Nephron (organoid): ENCODE results near the gene YWHAB.

Source experiments
- H3K27ac Mint-ChIP-seq, 3 experiments: 2 replicates each; pipeline ENCODE4 v1.8.0; 2020; ENCODE audit warnings: mixed read lengths in 3 of 3, mild to moderate bottlenecking in 2 of 3, moderate library complexity in 1 of 3
- H3K27me3 Mint-ChIP-seq: 2 replicates; pipeline ENCODE4 v1.8.0; 2021; ENCODE audit warnings: low read depth, mild to moderate bottlenecking, moderate library complexity, mixed read lengths
- H3K36me3 Mint-ChIP-seq: 2 replicates; pipeline ENCODE4 v1.8.0; 2020; ENCODE audit warnings: low read depth, mixed read lengths
- H3K4me1 Mint-ChIP-seq: 2 replicates; pipeline ENCODE4 v1.8.0; 2020; ENCODE audit warnings: mixed read lengths
- H3K4me3 Mint-ChIP-seq, 3 experiments: 2 replicates each; pipeline ENCODE4 v1.8.0; 2020; ENCODE audit warnings: mild to moderate bottlenecking in 3 of 3, mixed read lengths in 3 of 3, moderate library complexity in 2 of 3
- H3K9me3 Mint-ChIP-seq: 2 replicates; pipeline ENCODE4 v1.8.0; 2020; ENCODE audit warnings: mixed read lengths
- TF ChIP-seq, protein P1 (sequence below), 3 experiments: fragments of 200-600 bp; sonication (generic); IDR thresholded peaks; one replicate each; pipeline ENCODE4 v1.5.0; 2021; ENCODE audit warnings: antibody characterized with exemption in 3 of 3; ENCODE audit not compliant: unreplicated experiment in 3 of 3

Gene YWHAB

DNA sequence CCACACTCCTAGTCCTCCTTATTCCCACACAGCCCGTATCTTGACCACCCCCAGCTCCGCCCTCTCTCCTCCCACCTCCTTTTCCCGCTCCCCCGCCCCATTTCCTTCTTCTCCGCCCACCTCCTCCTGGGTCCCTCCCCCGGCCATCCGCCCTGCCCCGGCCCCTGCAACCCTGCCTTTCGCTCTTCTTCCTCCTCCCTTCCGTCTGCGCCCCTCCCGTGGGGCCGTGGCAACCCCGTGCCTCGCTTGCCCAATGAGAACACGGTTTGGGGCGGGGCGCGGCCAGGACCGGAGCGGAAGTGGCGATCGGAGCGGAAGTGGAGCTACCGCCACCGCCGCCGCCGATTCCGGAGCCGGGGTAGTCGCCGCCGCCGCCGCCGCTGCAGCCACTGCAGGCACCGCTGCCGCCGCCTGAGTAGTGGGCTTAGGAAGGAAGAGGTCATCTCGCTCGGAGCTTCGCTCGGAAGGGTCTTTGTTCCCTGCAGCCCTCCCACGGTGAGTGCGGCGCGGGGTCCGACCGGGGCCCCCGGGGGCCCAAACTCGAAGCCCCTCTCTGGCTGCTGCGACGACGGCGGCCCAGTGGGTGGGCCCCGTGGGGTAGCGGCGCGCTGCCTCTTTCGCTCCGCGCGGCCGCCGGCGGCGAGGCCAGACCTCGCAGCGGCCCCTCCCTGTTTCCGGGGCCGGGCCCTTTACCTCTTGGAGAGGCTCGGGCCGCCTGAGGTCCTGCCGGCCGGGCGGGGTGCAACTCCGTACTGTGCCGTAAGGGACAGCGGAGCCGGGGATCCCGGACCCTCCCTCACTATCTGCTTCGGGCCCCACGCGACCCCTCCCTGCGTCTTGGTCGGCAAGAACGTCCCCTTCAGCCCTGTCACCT, at the start of gene YWHAB:
TSS of gene YWHAB (plus strand) at position 314 of the 874 bp plus-strand sequence. CDS start 15,829 bp downstream, outside the sequence.
- H3K27ac Mint-ChIP-seq, result peak within 1 kb of the TSS; percentile 91 to 93 (median 93)
- no peaks in the 10 kb centered on the region for H3K27me3 Mint-ChIP-seq
- H3K36me3 Mint-ChIP-seq, result peaks cover 5% of the 10 kb centered on the region
- TF ChIP-seq, protein P1, sequence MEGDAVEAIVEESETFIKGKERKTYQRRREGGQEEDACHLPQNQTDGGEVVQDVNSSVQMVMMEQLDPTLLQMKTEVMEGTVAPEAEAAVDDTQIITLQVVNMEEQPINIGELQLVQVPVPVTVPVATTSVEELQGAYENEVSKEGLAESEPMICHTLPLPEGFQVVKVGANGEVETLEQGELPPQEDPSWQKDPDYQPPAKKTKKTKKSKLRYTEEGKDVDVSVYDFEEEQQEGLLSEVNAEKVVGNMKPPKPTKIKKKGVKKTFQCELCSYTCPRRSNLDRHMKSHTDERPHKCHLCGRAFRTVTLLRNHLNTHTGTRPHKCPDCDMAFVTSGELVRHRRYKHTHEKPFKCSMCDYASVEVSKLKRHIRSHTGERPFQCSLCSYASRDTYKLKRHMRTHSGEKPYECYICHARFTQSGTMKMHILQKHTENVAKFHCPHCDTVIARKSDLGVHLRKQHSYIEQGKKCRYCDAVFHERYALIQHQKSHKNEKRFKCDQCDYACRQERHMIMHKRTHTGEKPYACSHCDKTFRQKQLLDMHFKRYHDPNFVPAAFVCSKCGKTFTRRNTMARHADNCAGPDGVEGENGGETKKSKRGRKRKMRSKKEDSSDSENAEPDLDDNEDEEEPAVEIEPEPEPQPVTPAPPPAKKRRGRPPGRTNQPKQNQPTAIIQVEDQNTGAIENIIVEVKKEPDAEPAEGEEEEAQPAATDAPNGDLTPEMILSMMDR (IDR thresholded peaks at IDR 0.05; ENCODE audit: unreplicated experiment in 3 of 3), result peak in 1 of 3 experiments; percentile 14
- H3K4me3 Mint-ChIP-seq, result peak within 1 kb of the TSS; percentile 92 to 99 (median 99)
- no peaks in the 10 kb centered on the region for H3K9me3 Mint-ChIP-seq
- H3K4me1 Mint-ChIP-seq, result peaks cover 49% of the 10 kb centered on the region

DNA sequence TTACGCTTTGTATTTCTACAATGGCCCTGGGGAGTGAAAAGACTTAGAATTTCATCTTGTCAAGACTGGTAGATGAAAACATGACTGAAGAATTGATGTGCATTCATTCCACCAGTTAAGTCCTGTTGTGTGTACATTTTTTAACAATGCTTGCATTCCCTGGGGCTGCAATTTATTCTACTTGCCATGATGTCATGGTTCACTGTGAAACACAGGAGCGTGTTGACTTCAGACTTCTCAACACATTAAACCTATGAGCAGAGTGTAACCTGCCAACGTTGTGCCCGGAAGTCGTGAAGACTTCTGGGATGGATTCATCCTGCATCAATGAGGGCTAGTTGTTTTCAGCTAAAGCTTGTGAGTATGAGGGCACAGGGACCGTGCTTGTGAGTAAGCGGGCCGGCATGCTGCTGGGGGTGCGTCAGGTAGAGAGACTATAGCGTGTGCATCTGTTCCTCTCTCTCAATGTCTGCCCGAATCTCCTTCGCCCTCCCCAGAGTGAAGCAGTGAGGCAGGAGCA, 48.8 kb upstream of the YWHAB start:
- TF ChIP-seq, protein P1 (IDR thresholded peaks at IDR 0.05; ENCODE audit: unreplicated experiment in 3 of 3), result no peak
- H3K36me3 Mint-ChIP-seq, result no peaks in the 10 kb centered on the region
- H3K9me3 Mint-ChIP-seq, result peaks cover 3% of the 10 kb centered on the region
- no peak overlapping the region for H3K4me3 Mint-ChIP-seq
- H3K27ac Mint-ChIP-seq, result no peak overlapping the region
- peaks cover 10% of the 10 kb centered on the region for H3K4me1 Mint-ChIP-seq
- peaks cover 7% of the 10 kb centered on the region for H3K27me3 Mint-ChIP-seq

DNA sequence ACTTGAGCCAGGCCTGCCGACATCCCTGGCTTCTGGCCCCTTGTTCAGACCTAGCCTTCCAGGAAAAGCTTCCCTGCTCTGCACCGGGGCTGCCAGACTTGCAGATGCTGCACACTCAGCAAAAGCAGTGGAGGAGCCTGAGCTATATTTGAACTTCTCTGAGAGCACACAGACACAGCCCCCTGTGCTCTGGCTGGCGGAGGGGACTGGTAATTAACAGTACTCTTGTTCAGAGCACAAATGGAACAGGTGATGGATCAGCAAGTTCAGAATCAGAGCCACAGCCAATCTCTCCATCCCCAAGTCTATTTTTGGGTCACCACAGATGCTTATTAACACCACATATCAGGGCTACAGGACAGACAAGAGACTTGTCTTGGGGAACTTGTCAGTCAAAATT, 47.6 kb upstream of the YWHAB start:
- Mint-ChIP-seq H3K27me3 (peaks cover 4% of the 10 kb centered on the region), H3K36me3 (no peaks in the 10 kb centered on the region), H3K4me1 (peaks cover 7% of the 10 kb centered on the region), H3K9me3 (peaks cover 3% of the 10 kb centered on the region), H3K4me3 (no peak overlapping the region), H3K27ac (no peak overlapping the region)
- TF ChIP-seq, protein P1 (IDR thresholded peaks at IDR 0.05; ENCODE audit: unreplicated experiment in 3 of 3), result no peak

DNA sequence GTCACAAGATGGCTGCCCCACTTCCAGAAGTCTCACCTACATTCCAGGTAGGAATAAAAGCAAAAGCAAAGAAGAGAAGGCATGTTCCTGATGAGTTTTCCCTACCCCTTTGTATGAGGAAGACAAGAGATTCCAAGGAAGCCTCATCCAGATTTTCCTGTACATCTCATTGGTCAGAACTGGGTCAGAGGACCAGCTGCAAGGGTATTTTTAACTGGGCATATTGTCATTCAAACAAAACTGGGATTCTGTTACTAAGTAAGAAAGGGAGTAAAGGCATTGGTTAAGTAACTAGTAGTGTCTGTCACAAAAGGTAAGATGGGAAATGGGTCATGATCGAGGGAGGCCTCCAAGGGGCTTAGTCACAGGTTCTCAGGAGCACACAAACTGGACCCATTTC, 47.0 kb upstream of the YWHAB start:
- Mint-ChIP-seq H3K27ac (no peak overlapping the region), H3K4me1 (peaks cover 6% of the 10 kb centered on the region), H3K9me3 (peaks cover 3% of the 10 kb centered on the region), H3K27me3 (peaks cover 8% of the 10 kb centered on the region), H3K36me3 (no peaks in the 10 kb centered on the region), H3K4me3 (no peak overlapping the region)
- TF ChIP-seq, protein P1 (IDR thresholded peaks at IDR 0.05; ENCODE audit: unreplicated experiment in 3 of 3), result no peak

DNA sequence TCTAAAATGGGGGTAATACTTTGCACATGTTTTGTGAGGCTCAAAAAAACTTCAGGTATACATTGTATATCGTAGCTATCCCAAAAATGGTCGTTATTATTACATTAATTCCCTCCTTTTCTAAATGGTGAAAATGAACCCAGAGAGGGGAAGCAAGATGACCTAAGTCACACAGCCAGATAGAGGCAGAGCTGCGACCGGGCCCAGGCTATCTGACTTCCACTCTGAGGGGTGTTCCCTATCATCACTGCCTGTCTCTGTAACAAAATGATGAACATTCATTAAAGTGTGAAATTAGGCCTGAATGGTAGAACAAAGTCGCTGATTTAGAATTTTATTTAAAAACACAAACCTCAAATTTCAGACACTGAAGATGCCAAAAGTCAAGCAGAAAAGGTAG, 46.0 kb upstream of the YWHAB start:
- no peak overlapping the region for H3K4me3 Mint-ChIP-seq
- peaks cover 3% of the 10 kb centered on the region for H3K9me3 Mint-ChIP-seq

More for the DNA sequence above, 46.0 kb upstream of the YWHAB start:
- H3K4me1 Mint-ChIP-seq, result peaks cover 6% of the 10 kb centered on the region
- no peaks in the 10 kb centered on the region for H3K36me3 Mint-ChIP-seq
- no peak overlapping the region for H3K27ac Mint-ChIP-seq
- TF ChIP-seq, protein P1 (IDR thresholded peaks at IDR 0.05; ENCODE audit: unreplicated experiment in 3 of 3), result no peak
- H3K27me3 Mint-ChIP-seq, result peaks cover 8% of the 10 kb centered on the region
